Endothelial cell of umbilical vein (primary cell): ENCODE results near the gene FHIT. TPM values are rescaled to one million over a fixed set of nuclear protein-coding genes. Genes with fewer than 3 reads are reported as not detected.

Experiments
- BruUV-seq: library from RNA; stranded (reverse); fragments of 400-500 nt; replicated peaks from 2 replicates; lab custom pipeline; 2021; lab: Mats Ljungman, UMichigan
- CTCF ChIA-PET: fragments of 300-600, 350-600 bp; sonication (Branson Sonifier 250); formaldehyde crosslinking; loops from one replicate; lab custom pipeline; 2021; ENCODE audit warnings: antibody characterized with exemption, inconsistent platforms; lab: Charles Lee
- POLR2A ChIA-PET: fragments of 300-600, 350-600 bp; sonication (Branson Sonifier 250); formaldehyde crosslinking; loops from one replicate; lab custom pipeline; 2021; ENCODE audit warnings: antibody characterized with exemption, inconsistent platforms; lab: Charles Lee
- DNase-seq: peaks from one replicate; pipeline ENCODE4 v3.0.0-alpha.2; 2011; ENCODE audit warnings: low read depth, low spot score
- FAIRE-seq: peaks from 2 replicates; lab custom pipeline; 2011; peaks lifted over from hg19 to GRCh38; lab: Jason Lieb, UNC
- H2AFZ ChIP-seq: 2 replicates; pipeline ENCODE4 v1.6.0; 2012; ENCODE audit warnings: low read depth, low read length, control low read depth, inconsistent platforms
- H3K27ac ChIP-seq: 2 replicates; pipeline ENCODE4 v1.5.1; 2011; ENCODE audit warnings: low read depth, mild to moderate bottlenecking, control low read depth, low read length, moderate library complexity; ENCODE audit not compliant: insufficient read depth
- H3K27me3 ChIP-seq, 2 experiments: 2 replicates each; pipeline versions ENCODE4 v1.6.0 to v1.6.1; 2011; ENCODE audit warnings: low read length in 2 of 2, mixed read lengths in 1 of 2; ENCODE audit not compliant: control insufficient read depth in 2 of 2, insufficient read depth in 2 of 2
- H3K36me3 ChIP-seq, 2 experiments: 2 replicates in 1 of 2; 3 replicates in 1 of 2; pipeline ENCODE4 v1.5.1; 2011; ENCODE audit warnings: low read length in 2 of 2, mild to moderate bottlenecking in 1 of 2, moderate library complexity in 1 of 2; ENCODE audit not compliant: control insufficient read depth in 2 of 2, insufficient read depth in 2 of 2; ENCODE audit errors: extremely low read depth in 1 of 2
- H3K4me1 ChIP-seq: 3 replicates; pipeline ENCODE4 v1.5.1; 2011; ENCODE audit warnings: mild to moderate bottlenecking, low read length; ENCODE audit not compliant: control insufficient read depth, insufficient read depth; ENCODE audit errors: extremely low read depth
- H3K4me2 ChIP-seq: 2 replicates; pipeline ENCODE4 v1.6.1; 2011; ENCODE audit warnings: low read length, control low read depth, mixed read lengths; ENCODE audit not compliant: insufficient read depth
- H3K4me3 ChIP-seq, 3 experiments: fragments of 200-600 bp in 1 of 3; sonication (generic), shearing (Covaris generic) in 1 of 3; replicated peaks in 1 of 3; 2 replicates each; pipeline ENCODE4 v1.5.1; 2011 to 2016; ENCODE audit warnings: control low read depth in 3 of 3, low read length in 3 of 3, mild to moderate bottlenecking in 2 of 3, inconsistent platforms in 1 of 3, low read depth in 1 of 3, moderate library complexity in 1 of 3; ENCODE audit not compliant: insufficient read depth in 1 of 3
- H3K79me2 ChIP-seq: 2 replicates; pipeline ENCODE4 v1.6.0; 2012; ENCODE audit warnings: low read length, inconsistent platforms; ENCODE audit not compliant: control insufficient read depth, insufficient read depth
- H3K9ac ChIP-seq: replicated peaks from 2 replicates; pipeline ENCODE3; 2011; ENCODE audit warnings: low read length, control low read depth; ENCODE audit not compliant: insufficient read depth; ENCODE audit errors: extremely low read depth
- H3K9me1 ChIP-seq: replicated peaks from 3 replicates; pipeline ENCODE4 v1.6.0; 2011; ENCODE audit warnings: mild to moderate bottlenecking, low read length; ENCODE audit not compliant: control insufficient read depth, insufficient read depth; ENCODE audit errors: extremely low read depth
- H3K9me3 ChIP-seq: replicated peaks from 2 replicates; pipeline ENCODE4 v1.5.1; 2012; ENCODE audit warnings: low read length, inconsistent platforms; ENCODE audit not compliant: control insufficient read depth, insufficient read depth
- H4K20me1 ChIP-seq: replicated peaks from 2 replicates; pipeline ENCODE3; 2011; ENCODE audit warnings: mild to moderate bottlenecking, low read length; ENCODE audit not compliant: control insufficient read depth, insufficient read depth; ENCODE audit errors: extremely low read depth
- CTCF ChIP-seq, 2 donors: IDR thresholded peaks; 1 replicate in 1 of 2; 2 replicates in 1 of 2; pipeline ENCODE4 v1.5.1; 2011; ENCODE audit warnings: low read length in 2 of 2, mild to moderate bottlenecking in 2 of 2, moderate library complexity in 2 of 2, control low read depth in 1 of 2, inconsistent platforms in 1 of 2, low read depth in 1 of 2; ENCODE audit not compliant: insufficient read depth in 1 of 2; ENCODE audit errors: extremely low read depth in 1 of 2
- EZH2 ChIP-seq: IDR thresholded peaks from 2 replicates; pipeline ENCODE4 v1.6.1; 2012; ENCODE audit warnings: borderline replicate concordance, low read depth, mild to moderate bottlenecking, moderate library complexity, low read length, inconsistent platforms; ENCODE audit not compliant: severe bottlenecking
- GATA2 ChIP-seq: IDR thresholded peaks from 2 replicates; pipeline ENCODE4 v1.7.0; 2011; ENCODE audit warnings: low read depth, mild to moderate bottlenecking, moderate library complexity, mixed read lengths, low read length; ENCODE audit not compliant: insufficient read length, insufficient read depth
- JUN ChIP-seq: IDR thresholded peaks from 2 replicates; pipeline ENCODE4 v1.6.1; 2011; ENCODE audit warnings: borderline replicate concordance, low read depth; ENCODE audit not compliant: insufficient read length, insufficient read depth
- MAX ChIP-seq: IDR thresholded peaks from 2 replicates; pipeline ENCODE4 v1.6.1; 2011; ENCODE audit not compliant: insufficient read depth, insufficient read length
- MYC ChIP-seq: IDR thresholded peaks from one replicate; pipeline ENCODE4 v1.6.1; 2011; ENCODE audit warnings: mild to moderate bottlenecking, low read depth, low read length
- POLR2AphosphoS5 ChIP-seq: IDR thresholded peaks from 2 replicates; pipeline ENCODE4 v1.6.1; 2012; ENCODE audit warnings: low read depth, mild to moderate bottlenecking, control low read depth, low read length, moderate library complexity; ENCODE audit not compliant: insufficient read depth
- dilution Hi-C: fragments of 300-500 bp; cut with MboI; formaldehyde crosslinking; loops from one replicate; pipeline ENCODE4 v1.15.0; 2019; ENCODE audit warnings: low sequenced_read_pairs; ENCODE audit not compliant: extremely low pct_ligation_motif_present
- intact Hi-C: fragments of 100-400 bp; cut with micrococcal nuclease; formaldehyde crosslinking; loops from one replicate; pipeline ENCODE4 v1.10.0; 2022
- polyA plus RNA-seq, 4 experiments: library from polyadenylated mRNA; depleted of rRNA in 3 of 4; stranded (reverse) in 3 of 4; unstranded in 1 of 4; fragments of >200 nt; gene quantifications; 2 replicates each; pipeline versions ENCODE4 v1.2.1 to v1.2.3, GENCODE V29; 2011 to 2012; ENCODE audit warnings: missing spikeins in 1 of 4
- total RNA-seq: library from RNA; stranded (reverse); gene quantifications from 2 replicates; pipeline ENCODE4 v1.2.3, GENCODE V29; 2021

FHIT gene
- total and polyA plus RNA-seq, 2 donors (not counting 3 experiments of a cell fraction or from before 2014, with no cell fraction given) = 0.47 to 2.2 TPM

GRCh38 chr3:60697132-60697531, 554.1 kb downstream of the FHIT start:
- no peak for TF ChIP-seq EZH2
- TF ChIP-seq GATA2 = no peak
- TF ChIP-seq POLR2AphosphoS5 = no peak
- TF ChIP-seq JUN = no peak
- no peak for TF ChIP-seq MAX
- TF ChIP-seq MYC = no peak
- TF ChIP-seq CTCF (IDR thresholded peaks at IDR 0.05; ENCODE audit: extremely low read depth in 1 of 2, insufficient read depth in 1 of 2, low read depth in 1 of 2, low read length in 2 of 2) = no peak
- Histone ChIP-seq H3K4me3 (no peak overlapping the region), H3K36me3 (no peaks in the 10 kb centered on the region), H3K9me1 (no peaks in the 10 kb centered on the region), H3K27ac (no peak overlapping the region), H3K27me3 (no peaks in the 10 kb centered on the region), H2AFZ (no peak overlapping the region), H3K79me2 (no peaks in the 10 kb centered on the region), H4K20me1 (no peaks in the 10 kb centered on the region), H3K9ac (no peak overlapping the region), H3K9me3 (no peaks in the 10 kb centered on the region), H3K4me1 (no peaks in the 10 kb centered on the region), H3K4me2 (no peak overlapping the region)
- DNase-seq (no peak), FAIRE-seq (no peak)
- intact Hi-C loops = no loop called here
- POLR2A ChIA-PET = no interaction called here
- CTCF ChIA-PET = no interaction called here
- no TSS peak for BruUV-seq
- dilution Hi-C loops = no loop called here
